Esophagus (tissue), 2 donors: ENCODE data around the gene ORC1. TPM values are rescaled to one million over a fixed set of nuclear protein-coding genes. Genes with fewer than 3 reads are reported as not detected.

Experiments used
- H3K27ac ChIP-seq, 2 donors: one replicate each; pipeline ENCODE4 v1.5.1; 2013; ENCODE audit warnings: low read depth in 2 of 2, mild to moderate bottlenecking in 2 of 2, inconsistent platforms in 1 of 2, low read length in 1 of 2, moderate library complexity in 1 of 2
- H3K27me3 ChIP-seq, 2 donors: one replicate each; pipeline ENCODE4 v1.6.1; 2013; ENCODE audit warnings: low read length in 2 of 2, control low read depth in 1 of 2, mild to moderate bottlenecking in 1 of 2; ENCODE audit not compliant: insufficient read depth in 2 of 2, control insufficient read depth in 1 of 2
- H3K36me3 ChIP-seq, 2 donors: one replicate each; pipeline ENCODE4 v1.6.1; 2013; ENCODE audit warnings: low read length in 1 of 2; ENCODE audit not compliant: control insufficient read depth in 2 of 2, insufficient read depth in 2 of 2
- H3K4me1 ChIP-seq, 2 donors: one replicate each; pipeline ENCODE4 v1.6.1; 2013; ENCODE audit warnings: low read length in 1 of 2; ENCODE audit not compliant: control insufficient read depth in 2 of 2, insufficient read depth in 2 of 2
- H3K4me3 ChIP-seq, 2 donors: one replicate each; pipeline ENCODE4 v1.5.1; 2013; ENCODE audit warnings: low read length in 2 of 2, mild to moderate bottlenecking in 2 of 2, low read depth in 1 of 2, moderate library complexity in 1 of 2
- H3K9me3 ChIP-seq, 2 donors: one replicate each; pipeline ENCODE4 v1.6.1; 2013; ENCODE audit warnings: mild to moderate bottlenecking in 2 of 2, low read depth in 1 of 2, low read length in 1 of 2, moderate library complexity in 1 of 2; ENCODE audit not compliant: control insufficient read depth in 2 of 2, insufficient read depth in 1 of 2
- WGBS, 2 donors: extraction: QIAGEN DNeasy Blood & Tissue Kit; methylation state at CpG; one replicate each; pipeline ENCODE4 v1.1.7; 2013; 5-methylcytosine and 5-hydroxymethylcytosine counted together
- polyA plus RNA-seq, 2 donors: library from polyadenylated mRNA; stranded (reverse); fragments of 200-250 nt; gene quantifications; one replicate each; pipeline ENCODE4 v1.2.3, GENCODE V29; 2013
- donor health status: healthy with polysubstance abuse.
- donor health status: Bipolar disorder and iron deficiency.

Gene ORC1
- polyA plus RNA-seq, 2 donors = 0.96 to 3.6 TPM

GRCh38 chr1:52365746-52366516, 38.3 kb downstream of the ORC1 start, which contains the start of gene CC2D1B:
CC2D1B (minus strand) TSS chr1:52366205; CDS start chr1:52364620, 1,585 bp downstream.
- Histone ChIP-seq H3K36me3 (peaks cover 2 to 13% of the 10 kb centered on the region in 2 donors), H3K27me3 (no peaks in the 10 kb centered on the region), H3K9me3 (no peaks in the 10 kb centered on the region), H3K4me1 (peaks cover 0 to 6% of the 10 kb centered on the region in 2 donors), H3K4me3 (peak within 1 kb of the TSS; percentile 77 to 84), H3K27ac (peak within 1 kb of the TSS; percentile 96 to 97)
- WGBS, 2 donors = 1% methylated on average over 87 to 92 of the region's 92 CpGs

GRCh38 chr1:52365071-52365745, 39.0 kb downstream of the ORC1 start:
- Histone ChIP-seq H3K36me3 (peaks cover 9 to 18% of the 10 kb centered on the region in 2 donors), H3K9me3 (peaks cover 0 to 2% of the 10 kb centered on the region in 2 donors), H3K27ac (peak overlapping the region; percentile 96 to 97), H3K4me1 (peaks cover 0 to 6% of the 10 kb centered on the region in 2 donors), H3K4me3 (peak overlapping the region; percentile 77 to 84), H3K27me3 (no peaks in the 10 kb centered on the region)
- 7 to 8% methylated on average over 22 of the region's 22 CpGs for WGBS, 2 donors

DNA sequence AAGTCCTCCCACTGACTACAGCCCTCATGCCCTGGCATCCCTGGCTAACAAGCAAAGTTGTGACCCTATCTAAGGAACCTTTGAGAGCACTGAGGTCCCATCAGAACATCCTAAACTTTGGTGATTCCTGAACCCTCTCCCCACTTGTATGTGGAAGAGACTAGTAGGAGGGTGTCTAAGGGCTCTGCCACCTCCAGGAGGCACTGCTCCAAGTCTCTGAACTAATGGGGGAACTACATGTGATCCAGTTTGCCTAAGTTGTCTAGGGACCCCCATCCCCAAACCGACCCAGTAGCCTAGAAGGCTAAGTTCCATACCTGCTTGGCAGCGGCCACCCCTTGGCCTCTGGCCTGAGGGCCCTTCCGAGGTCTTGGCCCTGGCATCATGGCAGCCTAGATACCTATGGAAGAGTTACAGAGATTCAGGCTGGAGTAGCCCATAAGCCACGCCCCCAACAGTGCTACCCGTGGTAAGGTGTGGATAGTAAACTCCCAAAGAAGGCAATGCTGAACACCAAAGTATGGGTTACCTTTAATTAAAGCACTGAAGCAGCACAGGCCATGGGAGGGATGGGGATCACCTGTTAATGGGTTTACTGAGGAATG, 39.9 kb downstream of the ORC1 start:
- Histone ChIP-seq H3K36me3 (peaks cover 16 to 26% of the 10 kb centered on the region in 2 donors), H3K4me1 (peaks cover 0 to 6% of the 10 kb centered on the region in 2 donors), H3K27ac (peak overlapping the region in 1 of 2 donors; percentile 96), H3K27me3 (no peaks in the 10 kb centered on the region), H3K9me3 (peaks cover 0 to 2% of the 10 kb centered on the region in 2 donors), H3K4me3 (no peak overlapping the region)
- WGBS, 2 donors = 75 to 79% methylated on average over 5 of the region's 5 CpGs

GRCh38 chr1:52360595-52360968, 43.6 kb downstream of the ORC1 start:
- peaks cover 30 to 64% of the 10 kb centered on the region in 2 donors for H3K36me3 ChIP-seq
- no peak overlapping the region for H3K27ac ChIP-seq
- peaks cover 0 to 2% of the 10 kb centered on the region in 2 donors for H3K9me3 ChIP-seq
- H3K27me3 ChIP-seq = no peaks in the 10 kb centered on the region
- 93 to 95% methylated on average over 7 of the region's 7 CpGs for WGBS, 2 donors
- peaks cover 0 to 4% of the 10 kb centered on the region in 2 donors for H3K4me1 ChIP-seq
- no peak overlapping the region for H3K4me3 ChIP-seq

DNA sequence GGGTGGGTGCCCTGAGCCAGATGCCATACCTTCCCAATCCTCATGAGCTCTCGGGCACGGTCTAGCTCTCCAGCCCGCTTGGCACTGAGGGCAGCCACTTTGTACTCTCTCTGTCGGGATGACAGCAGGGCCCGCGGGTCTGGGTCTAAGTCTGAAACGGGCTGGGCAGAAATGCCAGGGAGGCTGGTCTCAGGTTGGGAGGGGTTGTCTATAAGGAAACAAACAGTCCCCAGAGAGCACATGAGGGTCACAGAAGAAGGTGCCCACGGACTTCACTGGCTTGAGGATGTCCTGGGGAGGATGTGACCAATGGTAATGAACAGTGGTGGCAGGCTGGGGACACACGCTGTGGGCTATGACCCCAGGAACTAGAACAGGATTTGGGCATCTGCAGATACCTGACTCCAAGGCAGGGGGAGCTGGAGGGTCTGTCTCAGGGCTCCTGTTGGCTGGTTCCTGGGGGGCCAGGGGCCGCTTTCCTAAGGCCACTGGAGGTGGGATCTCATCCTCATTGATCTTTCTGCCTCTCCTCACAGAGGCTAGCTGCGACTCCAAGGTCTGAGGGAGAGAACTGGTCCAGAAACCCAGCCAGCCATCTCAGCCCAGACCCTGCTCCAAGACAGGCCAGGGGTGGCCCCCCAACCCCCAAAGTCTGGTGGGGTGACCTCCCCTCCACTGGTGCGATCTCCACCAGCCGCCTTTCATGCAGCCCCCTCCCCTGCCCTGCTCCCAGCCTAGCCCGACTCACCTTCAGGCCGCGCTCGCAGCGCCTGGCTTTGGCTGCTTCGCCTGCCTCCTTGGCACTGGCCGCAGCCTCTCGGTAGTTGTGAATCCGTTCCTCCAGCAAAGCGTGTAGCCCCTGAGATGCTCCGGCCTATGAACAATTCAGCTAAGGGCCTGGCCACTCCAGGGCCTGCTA, 44.3 kb downstream of the ORC1 start:
- Histone ChIP-seq H3K36me3 (peaks cover 35 to 70% of the 10 kb centered on the region in 2 donors), H3K9me3 (peaks cover 0 to 2% of the 10 kb centered on the region in 2 donors), H3K4me1 (peaks cover 0 to 1% of the 10 kb centered on the region in 2 donors), H3K4me3 (no peak overlapping the region), H3K27me3 (no peaks in the 10 kb centered on the region), H3K27ac (no peak overlapping the region)
- WGBS, 2 donors = 93% methylated on average over 24 of the region's 24 CpGs

DNA sequence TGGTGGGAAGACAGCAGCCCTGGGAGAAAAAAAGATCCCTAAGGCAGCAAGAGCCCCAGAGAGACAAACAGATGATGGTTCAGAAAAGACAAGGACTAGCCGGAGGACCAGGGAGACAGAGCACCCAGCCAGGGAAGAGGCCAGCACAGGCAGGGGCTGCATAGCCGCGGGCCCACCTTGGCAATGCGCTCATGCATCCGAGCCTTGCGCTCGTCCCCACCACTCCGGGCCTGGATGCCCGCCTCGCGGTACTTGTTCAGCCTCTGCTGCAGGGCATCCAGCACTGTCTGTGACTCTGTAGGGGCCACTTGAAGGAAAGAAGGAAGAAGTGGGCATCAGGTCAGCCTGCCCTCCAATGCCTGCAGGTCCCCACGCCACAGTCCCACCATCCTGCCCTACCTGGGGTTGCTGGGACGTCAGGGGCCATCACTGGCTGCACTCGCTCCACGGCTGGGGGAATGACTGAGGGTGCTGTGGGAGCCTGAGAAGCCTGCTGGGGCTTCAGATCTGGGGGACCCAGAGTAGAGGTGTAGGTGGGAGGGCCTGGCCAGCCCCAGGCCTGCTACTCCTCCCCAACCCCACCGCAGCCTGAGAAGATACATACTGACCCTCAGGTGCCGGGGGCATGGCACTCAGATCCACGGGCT, 45.2 kb downstream of the ORC1 start:
- Histone ChIP-seq H3K27ac (no peak overlapping the region), H3K4me3 (no peak overlapping the region), H3K9me3 (peaks cover 0 to 2% of the 10 kb centered on the region in 2 donors), H3K36me3 (peaks cover 43 to 79% of the 10 kb centered on the region in 2 donors), H3K4me1 (no peaks in the 10 kb centered on the region), H3K27me3 (no peaks in the 10 kb centered on the region)
- 95 to 96% methylated on average over 18 of the region's 18 CpGs for WGBS, 2 donors

- Histone ChIP-seq H3K4me1 (no peaks in the 10 kb centered on the region), H3K27ac (no peak overlapping the region), H3K27me3 (no peaks in the 10 kb centered on the region), H3K9me3 (peaks cover 0 to 2% of the 10 kb centered on the region in 2 donors), H3K4me3 (no peak overlapping the region), H3K36me3 (peaks cover 45 to 84% of the 10 kb centered on the region in 2 donors)
- 91 to 93% methylated on average over 9 of the region's 9 CpGs for WGBS, 2 donors
Observed at GRCh38 chr1:52357397-52357796, 46.8 kb downstream of the ORC1 start.

- Histone ChIP-seq H3K9me3 (peaks cover 0 to 2% of the 10 kb centered on the region in 2 donors), H3K4me3 (no peak overlapping the region), H3K4me1 (no peaks in the 10 kb centered on the region), H3K27me3 (no peaks in the 10 kb centered on the region), H3K27ac (no peak overlapping the region), H3K36me3 (peaks cover 45 to 80% of the 10 kb centered on the region in 2 donors)
- WGBS, 2 donors = 89 to 91% methylated on average over 8 of the region's 8 CpGs
Observed at GRCh38 chr1:52356818-52357355, 47.3 kb downstream of the ORC1 start.
